HCT116 (cell line): ENCODE measurements around the gene SLC1A3.

ENCODE experiments used
- CEBPB ChIP-seq: IDR thresholded peaks from 2 replicates; pipeline ENCODE4 v1.6.1; 2012; ENCODE audit warnings: low read depth
- EZH2phosphoT487 ChIP-seq: fragments of 200-600 bp; IDR thresholded peaks from 2 replicates; pipeline ENCODE4 v1.6.1; 2018; ENCODE audit warnings: antibody characterized with exemption, borderline replicate concordance
- FOSL1 ChIP-seq: IDR thresholded peaks from 2 replicates; pipeline ENCODE4 v1.6.1; 2012; ENCODE audit warnings: low read depth
- POLR2A ChIP-seq: IDR thresholded peaks from 2 replicates; pipeline ENCODE4 v1.7.0; 2011; ENCODE audit warnings: borderline replicate concordance; ENCODE audit not compliant: insufficient read depth, insufficient read length; ENCODE audit errors: extremely low read depth
- RAD21 ChIP-seq: IDR thresholded peaks from 2 replicates; pipeline ENCODE4 v1.6.1; 2012; ENCODE audit warnings: low read depth, mild to moderate bottlenecking
- YY1 ChIP-seq: IDR thresholded peaks from 2 replicates; pipeline ENCODE4 v1.6.1; 2011; ENCODE audit warnings: low read length, low read depth, moderate library complexity, mild to moderate bottlenecking; ENCODE audit not compliant: insufficient replicate concordance; ENCODE audit errors: extremely low read depth
- ZFX ChIP-seq: fragments of 450-650 bp; IDR thresholded peaks from 2 replicates; pipeline ENCODE4 v1.6.1; 2017
- TF ChIP-seq, protein P1 (sequence below), 3 experiments: fragments of 200-600 bp in 1 of 3; sonication (generic) in 1 of 3; IDR thresholded peaks in 2 of 3; conservative IDR thresholded peaks in 1 of 3; 2 replicates each; pipeline ENCODE4 v1.5.1; 2012 to 2017; ENCODE audit warnings: low read depth in 2 of 3, low read length in 2 of 3, antibody characterized with exemption in 1 of 3, borderline replicate concordance in 1 of 3, control low read depth in 1 of 3, mild to moderate bottlenecking in 1 of 3, mixed read lengths in 1 of 3, mixed run types in 1 of 3, moderate library complexity in 1 of 3; ENCODE audit not compliant: insufficient read depth in 1 of 3

- TF ChIP-seq, protein P1, sequence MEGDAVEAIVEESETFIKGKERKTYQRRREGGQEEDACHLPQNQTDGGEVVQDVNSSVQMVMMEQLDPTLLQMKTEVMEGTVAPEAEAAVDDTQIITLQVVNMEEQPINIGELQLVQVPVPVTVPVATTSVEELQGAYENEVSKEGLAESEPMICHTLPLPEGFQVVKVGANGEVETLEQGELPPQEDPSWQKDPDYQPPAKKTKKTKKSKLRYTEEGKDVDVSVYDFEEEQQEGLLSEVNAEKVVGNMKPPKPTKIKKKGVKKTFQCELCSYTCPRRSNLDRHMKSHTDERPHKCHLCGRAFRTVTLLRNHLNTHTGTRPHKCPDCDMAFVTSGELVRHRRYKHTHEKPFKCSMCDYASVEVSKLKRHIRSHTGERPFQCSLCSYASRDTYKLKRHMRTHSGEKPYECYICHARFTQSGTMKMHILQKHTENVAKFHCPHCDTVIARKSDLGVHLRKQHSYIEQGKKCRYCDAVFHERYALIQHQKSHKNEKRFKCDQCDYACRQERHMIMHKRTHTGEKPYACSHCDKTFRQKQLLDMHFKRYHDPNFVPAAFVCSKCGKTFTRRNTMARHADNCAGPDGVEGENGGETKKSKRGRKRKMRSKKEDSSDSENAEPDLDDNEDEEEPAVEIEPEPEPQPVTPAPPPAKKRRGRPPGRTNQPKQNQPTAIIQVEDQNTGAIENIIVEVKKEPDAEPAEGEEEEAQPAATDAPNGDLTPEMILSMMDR (IDR thresholded peaks at IDR 0.05 in 2 of 3, conservative IDR thresholded peaks at IDR 0.05 in 1 of 3; ENCODE audit: borderline replicate concordance in 1 of 3, insufficient read depth in 1 of 3, low read depth in 2 of 3, low read length in 2 of 3): no peak
- no peak for TF ChIP-seq POLR2A
- no peak for TF ChIP-seq CEBPB
- no peak for TF ChIP-seq RAD21
- TF ChIP-seq YY1: no peak
- no peak for TF ChIP-seq EZH2phosphoT487
- TF ChIP-seq FOSL1: no peak
- TF ChIP-seq ZFX: no peak
Observed at GRCh38 chr5:36680066-36680465, 73.7 kb downstream of the SLC1A3 start.
